CD4-positive, alpha-beta T cell treated with Interleukin-15 for 1 hour (primary cell): ENCODE data around the gene SEMA3A.
"Not testable (repeated sequence)": the region's sequence is repeated elsewhere in the genome, so short reads cannot be mapped to it uniquely, and the experiment has no call there.

Source experiments
- DNase-seq: peaks from one replicate; pipeline ENCODE4 v3.0.0-alpha.2; 2020

Gene SEMA3A

GRCh38 chr7:84150370-84150769, 44.2 kb downstream of the SEMA3A start:
- DNase-seq = not testable (repeated sequence)

GRCh38 chr7:84149573-84149972, 45.0 kb downstream of the SEMA3A start:
- DNase-seq = no peak

- DNase-seq = no peak
These were observed 48.7 kb downstream of the SEMA3A start for GRCh38 chr7:84145892-84146291.

GRCh38 chr7:84144935-84145334, 49.7 kb downstream of the SEMA3A start:
- DNase-seq = no peak

GRCh38 chr7:84144480-84144879, 50.1 kb downstream of the SEMA3A start:
- no peak for DNase-seq

GRCh38 chr7:84142726-84143125, 51.9 kb downstream of the SEMA3A start:
- no peak for DNase-seq

GRCh38 chr7:84139986-84140729, 54.4 kb downstream of the SEMA3A start:
- no peak for DNase-seq

GRCh38 chr7:84138411-84138810, 56.2 kb downstream of the SEMA3A start:
- DNase-seq = no peak

GRCh38 chr7:84137812-84138211, 56.8 kb downstream of the SEMA3A start:
- no peak for DNase-seq

GRCh38 chr7:84136809-84137208, 57.8 kb downstream of the SEMA3A start:
- DNase-seq = no peak

GRCh38 chr7:84136336-84136735, 58.3 kb downstream of the SEMA3A start:
- no peak for DNase-seq

GRCh38 chr7:84134169-84134568, 60.4 kb downstream of the SEMA3A start:
- DNase-seq = no peak

GRCh38 chr7:84125654-84126053, 68.9 kb downstream of the SEMA3A start:
- no peak for DNase-seq

GRCh38 chr7:84123965-84124547, 70.5 kb downstream of the SEMA3A start:
- no peak for DNase-seq

- no peak for DNase-seq
These were observed 71.8 kb downstream of the SEMA3A start for GRCh38 chr7:84122582-84123360.

- DNase-seq = no peak
These were observed 77.3 kb downstream of the SEMA3A start for GRCh38 chr7:84117304-84117703.

- no peak for DNase-seq
These were observed 80.4 kb downstream of the SEMA3A start for GRCh38 chr7:84113906-84114850.

- DNase-seq = no peak
These were observed 81.3 kb downstream of the SEMA3A start for GRCh38 chr7:84113286-84113685.

GRCh38 chr7:84112771-84113170, 81.8 kb downstream of the SEMA3A start:
- DNase-seq = no peak

- DNase-seq = no peak
These were observed 82.7 kb downstream of the SEMA3A start for GRCh38 chr7:84111842-84112241.

GRCh38 chr7:84110400-84110799, 84.2 kb downstream of the SEMA3A start:
- DNase-seq = no peak

- no peak for DNase-seq
These were observed 85.8 kb downstream of the SEMA3A start for GRCh38 chr7:84108787-84109186.

GRCh38 chr7:84108119-84108518, 86.5 kb downstream of the SEMA3A start:
- DNase-seq = no peak
